ENCODE results near the gene SLX9.

- no peak for TF ChIP-seq CTCF (IDR thresholded peaks at IDR 0.05; ENCODE audit: insufficient read depth, low read depth, low read length)
- no peak for TF ChIP-seq EZH2 (IDR thresholded peaks at IDR 0.05; ENCODE audit: insufficient read depth, low read length)
These were observed 70.3 kb downstream of the SLX9 start for GRCh38 chr21:45010096-45010495.

Data from astrocyte (in vitro differentiated cells and primary cell).